ENCODE results near the gene DDO.
"Not testable (repeated sequence)": the region's sequence is repeated elsewhere in the genome, so short reads cannot be mapped to it uniquely, and the experiment has no call there.

The DDO gene

DNA sequence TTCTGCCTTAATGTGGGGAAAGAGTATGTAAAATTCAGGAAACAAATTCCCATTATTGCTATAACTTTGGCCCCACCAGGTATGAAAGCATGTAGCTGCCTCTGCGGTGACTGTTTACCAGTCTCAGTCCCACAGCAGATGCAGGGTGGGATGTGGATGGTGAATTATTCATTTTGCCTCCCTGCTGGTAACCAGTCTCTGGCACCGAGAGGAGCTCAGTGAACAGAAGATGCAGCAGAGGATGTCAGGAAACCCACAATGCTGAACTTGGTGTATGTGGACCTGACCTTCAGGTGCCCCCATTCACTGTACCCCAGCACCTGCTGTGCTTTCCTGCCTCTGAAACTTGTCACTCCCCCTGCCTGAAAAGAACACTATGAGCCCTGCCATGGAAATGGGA lies 48.4 kb downstream of the DDO start:
- no peak for DNase-seq

DNA sequence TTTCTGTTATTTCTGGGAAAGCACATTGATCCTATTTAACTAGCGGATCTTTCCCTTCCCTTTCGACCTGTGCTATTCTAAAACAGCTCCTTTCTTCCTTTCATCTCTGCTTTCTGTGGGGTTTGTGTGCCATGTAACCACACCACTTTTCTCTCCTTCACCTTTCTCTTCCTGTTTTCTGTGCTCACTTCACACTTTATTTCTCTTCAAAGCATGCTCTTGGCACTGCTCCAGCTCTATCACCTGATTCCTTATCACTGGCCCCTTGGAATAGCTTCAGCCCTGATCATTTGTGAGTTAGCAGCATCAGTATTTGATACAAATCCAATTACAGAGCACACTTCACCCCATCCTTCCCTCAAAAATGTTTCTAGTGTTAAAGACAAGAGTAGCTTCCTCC lies 49.1 kb downstream of the DDO start:
- peak; percentile 8 for DNase-seq

DNA sequence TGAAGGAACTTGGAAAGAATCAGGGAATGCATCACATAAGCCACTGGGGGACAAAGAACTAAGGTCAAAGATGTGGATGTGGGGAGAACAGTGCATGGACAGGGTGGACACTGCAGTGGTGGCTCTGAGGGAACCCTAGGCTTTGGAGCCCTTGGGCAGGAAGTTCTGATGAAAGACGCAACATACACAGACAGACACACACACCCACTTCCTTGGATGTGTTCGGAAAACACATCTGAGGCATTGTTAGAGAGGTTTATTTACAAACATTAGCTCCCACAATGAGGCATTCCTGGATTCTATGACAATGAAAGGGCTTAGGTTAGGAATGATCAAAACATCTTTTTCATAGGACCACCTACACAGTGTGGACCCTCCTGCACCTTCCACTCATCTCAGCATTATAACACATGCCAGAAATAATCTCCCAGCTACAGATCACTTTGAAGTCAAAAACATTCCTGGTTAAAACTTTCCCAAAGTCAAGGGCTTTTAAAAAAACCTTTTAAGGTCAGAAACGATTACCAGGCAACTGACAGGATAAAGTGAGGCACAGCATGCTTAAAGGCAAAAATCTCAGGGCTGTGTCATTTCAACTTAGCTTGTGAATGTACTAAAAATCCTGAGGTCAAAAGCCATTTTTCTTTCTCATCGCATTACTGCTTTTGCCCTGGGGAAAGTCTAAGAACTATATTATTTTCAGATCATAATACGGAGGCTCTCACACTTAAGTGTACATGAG lies 50.8 kb downstream of the DDO start:
- no peak for DNase-seq

DNA sequence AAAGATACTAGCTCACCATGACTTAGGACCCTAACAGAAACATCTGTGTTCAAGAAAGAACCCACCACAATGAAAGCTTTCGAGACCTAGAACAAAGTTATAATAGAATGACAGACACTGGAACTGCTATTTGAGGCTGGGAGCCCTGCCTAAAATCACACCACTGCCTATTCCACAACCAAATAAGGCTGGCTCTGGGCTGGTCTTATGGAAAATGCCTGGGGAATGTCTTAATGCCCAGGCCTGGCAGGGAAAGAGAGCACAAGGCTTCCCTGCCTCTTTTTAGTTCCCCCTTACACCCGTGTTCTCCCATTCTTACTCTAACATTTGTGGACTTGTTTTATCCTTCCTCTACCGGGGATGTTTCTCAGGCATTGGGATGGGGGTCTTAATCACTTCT lies 51.6 kb downstream of the DDO start:
- DNase-seq, result no peak

DNA sequence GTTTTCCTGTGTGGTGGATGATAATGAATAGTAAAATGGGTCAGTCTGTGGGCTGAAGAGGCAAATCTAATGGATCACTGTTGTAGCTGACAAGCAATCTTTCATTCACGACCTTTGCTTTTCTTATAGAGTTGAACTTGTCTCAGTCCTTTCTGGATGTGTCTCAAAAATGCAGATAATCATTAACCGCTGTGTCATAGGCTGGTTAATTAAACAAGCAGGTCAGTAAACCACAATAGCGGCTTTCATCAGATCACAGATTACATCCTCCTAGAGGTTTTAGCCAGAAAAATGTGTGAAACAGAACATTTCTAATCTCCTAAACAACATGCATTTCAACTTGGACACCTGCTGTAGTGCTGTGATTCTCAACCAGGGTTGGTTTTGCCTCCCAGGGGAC lies 54.7 kb downstream of the DDO start:
- DNase-seq, result no peak

DNA sequence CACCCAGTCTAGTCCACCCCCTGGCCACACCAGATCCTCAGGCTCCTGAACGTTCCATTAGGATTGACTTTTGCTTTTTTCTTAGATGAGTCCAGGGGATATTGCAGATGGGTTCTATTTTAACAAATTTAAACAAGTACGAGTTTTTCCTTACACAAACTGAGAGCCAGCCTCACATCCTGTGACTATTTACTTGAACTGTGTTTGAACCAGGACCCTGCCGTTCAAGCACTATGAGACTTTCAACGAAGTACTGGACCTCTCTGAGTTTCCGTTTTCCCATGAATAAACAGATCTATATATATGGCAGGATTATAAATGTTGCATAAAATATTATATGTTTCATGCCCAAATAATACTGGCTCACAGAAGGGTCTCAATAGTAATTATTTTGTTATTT lies 55.8 kb downstream of the DDO start:
- no peak for DNase-seq

DNA sequence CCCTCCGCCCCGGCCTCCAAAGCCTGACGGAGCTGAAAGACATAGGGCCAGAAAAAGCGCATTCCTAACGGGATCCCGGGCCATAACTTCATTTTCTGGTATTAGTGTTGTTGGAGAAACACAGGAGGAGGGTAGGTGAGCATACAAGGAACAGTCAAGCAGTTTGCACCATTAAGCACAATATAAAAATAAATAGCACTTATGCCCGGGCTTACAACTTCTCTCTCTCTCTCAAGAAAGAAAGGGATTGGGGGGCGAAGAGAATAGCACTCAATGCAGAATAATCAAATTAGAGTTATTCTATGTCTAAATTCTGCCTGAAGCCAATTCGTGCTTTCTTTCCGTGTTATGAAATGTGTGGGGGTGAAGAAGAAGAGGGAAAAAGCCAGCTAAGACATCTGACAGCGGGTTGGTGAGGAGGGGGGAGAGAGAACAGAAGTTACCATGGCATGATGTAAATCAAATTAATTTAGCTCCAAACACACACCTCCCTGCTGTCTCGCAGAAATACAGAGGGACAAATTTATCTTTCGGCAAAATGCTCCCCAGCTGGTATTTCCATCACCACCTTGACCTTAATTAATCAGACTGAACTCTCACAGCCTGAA lies 56.7 kb downstream of the DDO start:
- DNase-seq, result no peak

DNA sequence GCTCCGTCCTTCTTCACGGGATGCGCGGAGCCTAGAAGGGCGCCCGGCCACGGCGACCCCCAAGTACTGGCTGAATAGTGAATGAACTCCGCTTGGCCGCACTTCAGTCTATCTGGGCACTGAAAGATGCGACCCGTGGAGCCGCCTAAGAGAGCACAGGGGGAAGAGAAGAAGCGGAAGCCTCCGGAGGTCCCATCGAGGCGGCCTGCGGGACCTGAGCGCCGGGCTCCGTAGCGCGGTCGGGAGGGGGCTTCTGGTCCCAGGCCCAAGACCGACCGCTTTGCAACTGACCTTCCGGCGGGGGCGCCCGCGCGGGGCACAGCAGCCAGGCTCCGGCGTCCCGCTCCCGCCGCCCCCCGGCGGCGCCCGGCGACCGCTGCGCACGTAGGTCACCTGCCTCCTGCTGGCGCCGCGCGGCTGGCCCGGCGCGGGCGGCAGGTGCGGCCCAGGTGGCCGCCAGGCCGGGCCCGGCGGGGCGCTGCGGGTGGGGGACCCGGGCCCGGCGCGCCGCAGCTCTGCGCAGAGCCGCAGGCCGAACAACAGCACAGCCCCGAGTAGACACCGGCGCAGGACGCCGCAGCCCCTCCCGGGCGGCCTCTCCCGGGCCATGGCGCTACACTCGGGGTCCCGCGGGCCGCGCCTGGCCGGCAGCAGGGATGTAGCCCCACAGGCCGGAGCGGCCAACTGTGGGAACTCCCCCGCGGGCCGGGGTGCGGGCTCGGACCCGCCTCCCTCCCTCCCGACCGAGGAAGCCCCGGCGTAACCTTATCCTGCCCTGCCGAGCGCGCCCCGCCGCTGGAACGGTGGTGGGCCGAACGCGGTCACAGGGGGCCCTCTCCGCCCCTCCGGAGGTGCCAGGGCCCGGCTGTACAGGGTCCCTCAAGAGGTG lies 57.5 kb downstream of the DDO start, which contains the start of gene METTL24:
Gene METTL24, minus strand, starts transcription at position 686 of the 889 bp plus-strand sequence. Its CDS starts 77 bp downstream, at position 609.
- DNase-seq, result no peak

DNA sequence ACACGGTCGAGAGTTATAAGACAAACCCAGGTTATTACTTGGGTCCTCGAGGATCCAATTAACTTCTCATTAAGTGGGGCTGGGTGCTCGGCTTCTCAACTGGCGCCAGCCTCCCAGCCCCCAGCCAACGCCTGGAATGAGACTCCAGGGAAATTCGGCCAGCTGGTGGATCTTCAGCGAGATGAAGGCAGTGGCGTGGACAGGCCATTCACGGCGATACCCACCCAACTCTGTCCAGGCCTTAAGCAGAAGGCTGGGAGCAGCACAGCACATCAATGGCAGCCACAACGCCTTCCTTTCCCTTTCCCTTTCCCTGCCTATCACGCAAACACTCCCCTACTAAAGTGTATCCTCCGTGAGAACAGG lies 58.1 kb downstream of the DDO start:
- DNase-seq, result peak; percentile 37

DNA sequence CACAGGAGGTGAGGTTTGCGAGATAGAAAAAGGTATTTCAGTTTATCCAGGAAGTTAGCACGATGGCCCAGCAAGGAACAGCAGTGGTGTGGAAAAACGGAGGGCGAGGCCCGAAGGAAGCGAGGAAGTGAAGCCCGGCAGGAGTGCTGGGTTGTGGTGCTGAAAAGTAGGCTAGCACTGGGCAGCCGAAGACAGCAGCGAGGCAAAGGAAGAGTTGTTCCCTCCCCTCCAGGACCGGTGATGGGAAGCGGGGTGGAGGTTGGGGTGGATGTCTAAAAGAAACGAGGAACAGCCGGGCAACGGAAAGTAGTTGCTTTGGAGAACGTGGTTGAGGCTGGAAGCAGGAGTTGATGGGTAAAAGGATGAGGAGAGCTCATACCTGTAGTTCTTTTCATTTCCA lies 58.6 kb downstream of the DDO start:
- DNase-seq, result no peak

DNA sequence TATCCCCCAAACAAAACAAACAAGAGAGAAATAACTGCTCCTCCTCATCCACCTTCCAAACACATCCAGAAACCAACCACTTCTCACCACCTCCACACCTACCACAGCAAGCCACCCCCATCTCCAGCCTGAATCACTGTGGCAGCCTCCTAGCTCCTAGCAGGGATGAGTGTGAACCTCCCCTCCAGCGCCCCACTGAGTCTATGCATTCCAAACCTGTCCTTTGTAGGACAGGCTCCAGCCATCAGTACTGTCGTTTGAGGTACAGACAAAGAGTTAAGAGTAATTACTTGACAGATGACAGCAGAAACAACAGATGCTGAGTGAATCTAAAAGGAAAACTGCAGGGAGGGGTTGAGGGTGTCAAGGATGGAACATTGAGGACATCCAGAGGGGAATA lies 59.6 kb downstream of the DDO start:
- no peak for DNase-seq

DNA sequence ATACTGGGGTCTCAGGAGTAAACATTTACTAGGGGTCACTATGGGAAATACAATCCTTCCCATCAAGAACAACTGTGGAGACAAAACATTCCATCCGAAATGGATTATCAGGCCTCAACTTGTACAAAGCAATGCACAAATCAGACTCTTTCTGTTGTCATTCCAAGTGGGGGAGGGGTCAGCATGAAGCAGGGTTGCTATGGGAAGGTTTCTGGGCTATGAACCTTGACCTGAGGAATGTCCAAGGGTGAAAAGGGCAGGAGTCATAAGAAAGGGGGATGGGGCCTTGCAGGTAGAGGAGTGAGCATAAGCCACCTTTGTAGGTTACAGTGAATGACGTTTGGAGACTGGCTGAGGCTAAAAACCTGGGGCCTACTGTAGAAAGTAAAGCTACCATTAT lies 60.4 kb downstream of the DDO start:
- no peak for DNase-seq

DNA sequence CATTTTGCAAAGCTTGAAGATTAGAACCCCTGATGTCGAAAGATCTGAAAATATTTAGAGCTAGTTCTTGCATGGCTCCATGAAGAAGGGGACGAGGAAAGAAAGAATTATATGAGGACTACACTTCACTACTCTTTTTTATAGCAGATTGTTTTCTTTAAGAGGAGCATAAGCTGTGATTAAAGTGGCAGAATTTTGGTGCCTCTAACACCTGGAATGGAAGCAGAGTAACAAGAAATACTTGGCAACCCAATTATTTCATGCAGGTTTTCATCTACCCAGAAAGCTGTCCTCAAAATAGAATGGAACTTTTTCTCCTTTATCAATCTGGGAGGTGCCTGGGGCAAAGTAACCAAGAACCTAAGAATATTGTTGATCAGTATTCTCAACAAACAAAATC lies 61.2 kb downstream of the DDO start:
- no peak for DNase-seq

DNA sequence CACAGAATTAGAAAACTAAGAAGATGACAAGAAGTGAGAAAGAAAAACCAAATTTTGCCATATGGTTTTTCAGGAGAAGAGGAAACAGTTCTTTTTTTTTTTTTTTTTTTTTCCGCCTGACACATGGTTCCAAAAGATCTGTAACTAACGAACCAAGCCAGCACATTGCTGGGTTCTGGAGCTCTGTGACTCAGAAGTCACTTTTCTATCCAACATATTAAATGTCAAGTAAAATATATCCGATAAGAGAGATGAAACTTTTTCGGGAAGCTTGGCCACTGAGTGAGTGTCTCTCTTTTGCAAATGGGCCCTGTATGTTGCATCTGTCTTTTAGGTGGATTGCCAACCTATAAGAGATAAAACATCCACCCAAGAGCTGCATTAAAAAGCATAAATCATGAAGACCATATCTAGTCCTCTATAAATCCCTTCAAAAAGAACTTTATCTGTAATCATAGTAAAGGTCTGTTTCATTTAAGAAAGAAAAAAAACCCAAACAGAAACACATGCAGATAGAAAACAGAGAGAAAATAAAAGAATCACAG lies 61.8 kb downstream of the DDO start:
- no peak for DNase-seq

DNA sequence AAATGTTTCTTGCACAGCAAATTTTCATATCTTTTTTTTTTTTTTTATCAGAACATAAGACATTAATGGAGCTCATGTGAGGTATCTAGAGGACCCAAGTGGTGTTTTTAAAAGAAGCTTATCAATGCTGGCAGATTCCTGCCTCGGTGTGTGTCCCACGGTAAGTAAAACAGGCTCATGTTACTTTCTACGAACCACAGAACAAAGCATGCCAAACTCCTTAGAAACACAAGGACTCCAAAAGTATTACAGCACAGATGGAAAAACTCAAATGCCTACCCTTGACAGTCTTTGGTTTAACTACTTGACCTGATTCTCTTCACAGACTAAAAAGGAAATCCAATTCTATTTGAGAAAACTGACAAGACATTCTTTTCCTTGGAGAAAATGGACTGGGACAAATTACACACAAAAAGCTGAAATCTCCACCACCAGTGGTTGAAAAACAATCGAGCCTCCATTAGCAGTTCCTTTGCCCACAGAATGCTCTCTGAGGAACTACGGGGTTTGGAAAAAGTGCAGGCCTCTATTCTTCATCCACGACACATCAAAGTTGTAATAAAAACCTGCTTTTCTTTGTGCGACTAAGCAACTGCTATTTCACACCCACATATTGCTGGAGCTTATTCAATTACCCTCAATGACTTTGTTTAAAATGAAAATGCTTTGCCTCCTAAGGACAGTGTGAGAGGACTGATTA lies 62.7 kb downstream of the DDO start:
- no peak for DNase-seq

DNA sequence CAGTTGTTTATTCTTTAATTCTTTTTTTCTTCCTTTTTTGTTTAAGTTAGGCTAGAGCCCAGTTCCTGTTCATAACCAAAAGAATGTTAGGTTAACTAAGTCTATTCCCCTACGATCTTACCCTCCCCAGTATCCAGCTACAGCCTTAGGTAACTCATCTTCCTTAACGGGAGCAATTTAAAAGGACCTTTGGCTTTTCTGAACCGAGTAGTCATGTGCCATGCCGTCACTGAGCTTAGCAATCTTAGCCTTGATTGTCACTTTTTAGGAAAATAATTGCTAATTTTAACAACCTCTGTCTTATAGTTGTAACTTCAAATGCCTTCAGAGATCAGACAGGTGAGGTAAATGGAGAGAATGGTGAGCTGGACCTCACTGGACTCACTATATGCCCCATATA lies 63.4 kb downstream of the DDO start:
- no peak for DNase-seq

DNA sequence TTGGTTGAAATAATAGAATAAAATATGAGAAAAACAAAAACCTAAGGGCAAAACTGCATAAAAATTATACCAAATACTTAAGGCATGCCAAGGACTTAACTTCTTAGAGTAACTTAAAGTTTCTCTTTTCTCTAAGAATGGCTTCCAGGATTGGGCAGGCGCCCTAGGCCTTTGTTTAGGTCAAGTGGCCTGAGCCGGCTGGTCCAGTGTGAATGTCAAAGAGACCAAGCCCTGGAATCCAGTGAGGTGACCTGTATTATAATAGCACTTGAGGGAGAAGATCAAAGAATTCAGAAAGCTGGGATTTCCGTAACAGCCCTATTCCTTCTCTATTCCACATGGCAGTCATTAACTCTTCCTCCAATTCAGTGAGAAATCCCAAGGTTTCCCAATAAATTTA lies 63.8 kb downstream of the DDO start:
- no peak for DNase-seq

DNA sequence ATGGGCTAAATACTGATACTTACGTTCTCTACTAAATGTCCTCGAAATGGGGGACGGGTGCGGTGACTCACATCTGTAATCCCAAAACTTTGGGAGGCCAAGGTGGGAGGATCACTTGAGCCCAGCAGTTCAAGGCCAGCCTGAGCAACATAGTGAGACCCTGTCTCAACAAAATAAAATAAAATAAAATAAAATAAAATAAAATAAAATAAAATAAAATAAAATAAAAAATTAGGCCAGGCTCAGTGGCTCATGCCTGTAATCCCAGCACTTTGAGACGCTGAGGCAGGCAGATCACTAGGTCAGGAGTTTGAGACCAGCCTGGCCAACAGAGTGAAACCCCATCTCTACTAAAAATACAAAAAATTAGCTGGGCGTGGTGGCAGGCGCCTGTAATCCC lies 64.8 kb downstream of the DDO start:
- DNase-seq, result not testable (repeated sequence)

DNA sequence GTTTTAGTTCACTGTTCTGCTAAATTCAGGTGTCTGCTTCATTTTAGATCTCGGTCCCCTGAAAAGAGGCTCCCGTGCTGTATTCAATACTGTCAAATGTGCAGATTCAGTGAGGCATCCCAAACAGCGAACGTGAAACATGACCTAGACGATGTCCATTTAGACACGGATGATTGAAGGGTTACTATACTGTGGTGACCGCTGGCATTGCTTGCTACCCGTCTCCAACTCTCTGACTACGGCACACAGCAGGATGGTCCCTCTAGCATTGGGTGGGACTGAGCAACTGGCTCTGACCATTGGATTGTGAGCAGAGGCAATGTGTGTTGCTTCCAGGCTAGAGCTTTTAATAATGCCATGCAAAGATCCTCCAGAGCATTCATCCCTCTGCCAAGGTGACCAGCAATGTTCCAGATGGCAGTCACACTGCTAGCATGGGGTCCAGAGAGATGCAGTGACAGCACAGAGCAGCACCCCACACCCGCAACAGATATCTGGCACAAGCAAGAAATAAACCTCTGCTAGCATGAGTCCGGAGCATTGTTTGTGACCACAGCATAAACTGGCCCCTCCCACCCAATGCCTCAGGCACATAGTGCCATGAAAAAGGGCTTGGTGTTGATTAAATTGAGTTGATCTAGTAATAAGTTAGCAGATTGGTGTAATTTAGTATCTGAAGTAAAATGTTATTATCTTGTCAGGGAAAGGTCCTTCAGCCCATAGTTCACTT lies 66.2 kb downstream of the DDO start:
- DNase-seq, result no peak

DNA sequence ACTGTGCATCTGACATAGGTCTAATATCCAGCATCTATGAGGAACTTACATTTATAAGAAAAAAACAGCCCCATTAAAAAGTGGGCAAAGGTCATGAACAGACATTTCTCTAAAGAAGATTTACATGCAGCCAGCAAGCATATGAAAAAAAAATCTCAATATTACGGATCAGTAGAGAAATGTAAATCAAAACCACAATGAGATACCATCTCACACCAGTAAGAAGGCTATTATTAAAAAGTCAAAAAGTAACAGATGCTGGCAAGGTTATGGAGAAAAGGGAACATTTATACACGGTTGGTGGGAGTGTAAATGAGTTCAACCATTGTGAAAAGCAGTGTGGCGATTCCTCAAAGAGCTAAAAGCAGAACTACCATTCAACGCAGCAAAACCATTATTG lies 70.3 kb downstream of the DDO start:
- DNase-seq, result no peak

DNA sequence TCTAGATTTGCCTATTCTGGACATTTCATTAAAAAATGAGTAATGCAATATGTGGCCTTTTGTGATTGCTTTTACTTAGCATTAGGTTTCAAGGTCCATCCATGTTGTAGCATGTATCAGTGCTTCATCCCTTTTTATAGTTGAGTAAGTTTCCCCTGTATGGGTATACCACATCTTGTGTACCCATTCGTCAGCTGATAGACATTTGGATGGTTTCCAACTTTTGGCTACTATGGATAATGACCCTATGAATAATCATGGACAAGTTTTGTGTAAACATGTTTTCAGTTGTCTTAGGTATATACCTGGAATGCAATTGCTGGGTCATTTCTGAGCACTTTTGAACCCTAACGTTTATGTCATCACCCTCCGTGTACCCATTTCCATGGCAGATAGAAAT lies 72.6 kb downstream of the DDO start:
- DNase-seq, result no peak
